Kidney epithelial cell (primary cell): ENCODE results near the gene CHERP. TPM values are rescaled to one million over a fixed set of nuclear protein-coding genes. Genes with fewer than 3 reads are reported as not detected.

Source experiments
- DNase-seq: peaks from one replicate; pipeline ENCODE4 v3.0.0-alpha.2; 2010; ENCODE audit warnings: low read depth
- H3K27me3 ChIP-seq: 2 replicates; pipeline ENCODE4 v1.6.0; 2011; ENCODE audit warnings: low read length; ENCODE audit not compliant: control insufficient read depth, insufficient read depth
- H3K36me3 ChIP-seq: 2 replicates; pipeline ENCODE4 v1.5.1; 2011; ENCODE audit warnings: low read length; ENCODE audit not compliant: control insufficient read depth, insufficient read depth
- H3K4me3 ChIP-seq: 2 replicates; pipeline ENCODE4 v1.5.1; 2011; ENCODE audit warnings: low read depth, mild to moderate bottlenecking, control low read depth, low read length
- CTCF ChIP-seq: IDR thresholded peaks from 2 replicates; pipeline ENCODE4 v1.5.1; 2011; ENCODE audit warnings: mild to moderate bottlenecking, moderate library complexity, low read length, control low read depth, inconsistent platforms; ENCODE audit not compliant: insufficient read depth, poor library complexity, severe bottlenecking
- total RNA-seq: library from RNA; depleted of rRNA; stranded (reverse); fragments of >200 nt; gene quantifications from 2 replicates; pipeline ENCODE4 v1.2.3, GENCODE V29; 2015

The CHERP gene
- total RNA-seq, 1 donor from 2014 or later, result 10.3 TPM

GRCh38 chr19:16577531-16577985 is 35.3 kb upstream of the CHERP start:
- Histone ChIP-seq H3K27me3 (no peaks in the 10 kb centered on the region), H3K4me3 (no peak overlapping the region), H3K36me3 (no peaks in the 10 kb centered on the region)
- no peak for TF ChIP-seq CTCF
- DNase-seq, result no peak

GRCh38 chr19:16576690-16577530 is 34.7 kb upstream of the CHERP start:
- Histone ChIP-seq H3K4me3 (no peak overlapping the region), H3K36me3 (no peaks in the 10 kb centered on the region), H3K27me3 (no peaks in the 10 kb centered on the region)
- no peak for DNase-seq
- no peak for TF ChIP-seq CTCF

GRCh38 chr19:16575861-16576689 is 33.8 kb upstream of the CHERP start:
- DNase-seq, result no peak
- H3K27me3 ChIP-seq, result no peaks in the 10 kb centered on the region
- TF ChIP-seq CTCF, result no peak
- no peaks in the 10 kb centered on the region for H3K36me3 ChIP-seq
- no peak overlapping the region for H3K4me3 ChIP-seq

GRCh38 chr19:16575282-16575681 is 33.0 kb upstream of the CHERP start:
- Histone ChIP-seq H3K27me3 (no peaks in the 10 kb centered on the region), H3K4me3 (no peak overlapping the region), H3K36me3 (no peaks in the 10 kb centered on the region)
- DNase-seq, result no peak
- TF ChIP-seq CTCF, result no peak

- no peaks in the 10 kb centered on the region for H3K27me3 ChIP-seq
- no peak overlapping the region for H3K4me3 ChIP-seq
- TF ChIP-seq CTCF, result no peak
- DNase-seq, result no peak
- H3K36me3 ChIP-seq, result peaks cover 1% of the 10 kb centered on the region
Measured at GRCh38 chr19:16573925-16574324, 31.7 kb upstream of the CHERP start.
